Adipose tissue (tissue), 3 donors: Measurements from ENCODE around the gene PTTG1IP2. TPM values are rescaled to one million over a fixed set of nuclear protein-coding genes. Genes with fewer than 3 reads are reported as not detected.
"Not testable (repeated sequence)": the region's sequence is repeated elsewhere in the genome, so short reads cannot be mapped to it uniquely, and the experiment has no call there.

Experiments
- H3K27ac ChIP-seq: one replicate; pipeline ENCODE4 v1.5.1; 2013; ENCODE audit warnings: low read depth, low read length
- WGBS, 3 donors: extraction: QIAGEN DNeasy Blood & Tissue Kit; methylation state at CpG; one replicate each; pipeline ENCODE4 v1.1.7; 2013; 5-methylcytosine and 5-hydroxymethylcytosine counted together
- polyA plus RNA-seq, 3 donors: library from polyadenylated mRNA; stranded (reverse); fragments of 200-250 nt; gene quantifications; one replicate each; pipeline ENCODE4 v1.2.3, GENCODE V29; 2013
- donor health status: healthy with polysubstance abuse.
- donor health status: Bipolar disorder and iron deficiency.
- donor health status: healthy.

The PTTG1IP2 gene
- polyA plus RNA-seq: not detected

DNA sequence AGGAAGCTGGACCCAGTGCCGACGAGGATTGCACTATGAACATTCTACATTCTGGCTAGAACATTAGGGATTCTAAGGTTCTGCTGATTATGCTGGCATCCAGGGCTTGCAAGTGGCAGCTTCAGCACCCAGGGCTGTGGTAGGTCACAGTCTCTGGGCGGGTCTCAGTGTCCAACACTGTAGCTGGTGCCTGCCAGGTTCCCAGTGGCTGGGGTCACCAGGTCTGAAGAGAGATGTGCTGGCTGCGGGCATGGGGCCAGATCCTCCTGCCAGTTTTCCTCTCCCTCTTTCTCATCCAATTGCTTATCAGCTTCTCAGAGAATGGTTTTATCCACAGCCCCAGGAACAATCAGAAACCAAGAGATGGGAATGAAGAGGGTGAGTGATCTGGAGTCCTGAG, at the start of gene PTTG1IP2:
TSS of gene PTTG1IP2 (plus strand) at position 86 of the 400 bp plus-strand sequence. CDS start at position 234, 148 bp downstream.
- no peak within 1 kb of the TSS for H3K27ac ChIP-seq
- 92 to 99% (median 93%) methylated on average over 4 of the region's 4 CpGs for WGBS, 3 donors

DNA sequence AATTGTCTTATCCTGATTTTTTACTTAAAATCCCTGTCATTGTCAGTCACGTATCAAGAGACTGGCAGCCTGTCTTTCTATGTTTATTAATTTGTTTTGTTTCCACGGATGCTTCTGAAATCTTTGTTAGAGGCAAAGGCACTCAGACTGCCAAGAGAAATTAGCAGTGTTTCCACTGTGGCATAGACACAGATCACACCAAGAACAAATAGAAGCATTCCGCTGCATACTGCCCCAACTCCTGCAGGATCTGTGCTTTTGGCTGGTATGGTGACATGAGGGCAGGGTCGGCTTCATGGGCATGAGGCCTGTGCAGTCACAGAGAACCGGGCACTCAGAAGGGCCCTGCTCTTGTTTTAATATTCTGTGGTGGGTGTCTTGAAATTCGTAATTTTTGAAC, 47.8 kb upstream of the PTTG1IP2 start:
- 85 to 90% (median 86%) methylated on average over 6 of the region's 6 CpGs for WGBS, 3 donors
- H3K27ac ChIP-seq: no peak overlapping the region

DNA sequence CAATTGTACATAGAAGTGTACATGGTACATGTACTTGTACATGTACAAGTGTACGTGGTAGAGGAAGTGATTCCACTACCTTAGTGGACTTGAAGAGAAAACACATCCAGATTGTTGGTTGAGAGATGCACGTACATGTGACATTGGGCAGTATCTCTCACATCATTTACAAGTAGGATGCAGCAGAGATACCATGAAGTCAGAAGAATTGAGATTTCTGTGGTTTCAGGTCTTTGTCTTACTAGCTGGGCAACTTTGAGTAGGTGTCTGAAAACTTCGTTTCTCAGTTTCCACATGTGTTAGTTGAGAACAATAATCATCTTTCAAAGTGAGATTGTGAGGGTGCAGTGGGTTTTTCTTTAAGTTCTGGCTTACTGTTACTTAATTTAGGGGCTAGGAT, 44.7 kb upstream of the PTTG1IP2 start:
- H3K27ac ChIP-seq: no peak overlapping the region
- WGBS, 3 donors: 78 to 85% (median 81%) methylated on average over 3 of the region's 3 CpGs

DNA sequence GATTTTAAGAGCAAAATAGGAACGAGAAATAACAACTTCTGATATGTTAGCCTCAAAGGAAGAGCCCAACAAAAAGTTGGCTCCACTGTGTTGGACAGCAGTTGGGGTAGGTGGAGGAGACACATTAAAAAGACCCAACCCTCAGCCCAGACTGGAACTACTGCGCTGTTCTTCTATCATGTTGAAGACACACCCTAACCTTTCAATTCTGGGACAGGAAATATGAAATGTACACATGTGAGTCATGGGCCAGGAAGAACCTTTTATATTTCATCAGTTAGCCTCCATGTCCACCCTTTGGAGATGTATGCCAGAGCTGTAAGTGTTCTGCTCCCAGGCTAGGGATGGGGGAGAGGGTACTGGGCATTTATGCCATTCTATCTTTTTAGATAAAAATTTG, 44.1 kb upstream of the PTTG1IP2 start:
- no peak overlapping the region for H3K27ac ChIP-seq
- WGBS, 3 donors: 43 to 91% (median 88%) methylated on average over 2 of the region's 2 CpGs

DNA sequence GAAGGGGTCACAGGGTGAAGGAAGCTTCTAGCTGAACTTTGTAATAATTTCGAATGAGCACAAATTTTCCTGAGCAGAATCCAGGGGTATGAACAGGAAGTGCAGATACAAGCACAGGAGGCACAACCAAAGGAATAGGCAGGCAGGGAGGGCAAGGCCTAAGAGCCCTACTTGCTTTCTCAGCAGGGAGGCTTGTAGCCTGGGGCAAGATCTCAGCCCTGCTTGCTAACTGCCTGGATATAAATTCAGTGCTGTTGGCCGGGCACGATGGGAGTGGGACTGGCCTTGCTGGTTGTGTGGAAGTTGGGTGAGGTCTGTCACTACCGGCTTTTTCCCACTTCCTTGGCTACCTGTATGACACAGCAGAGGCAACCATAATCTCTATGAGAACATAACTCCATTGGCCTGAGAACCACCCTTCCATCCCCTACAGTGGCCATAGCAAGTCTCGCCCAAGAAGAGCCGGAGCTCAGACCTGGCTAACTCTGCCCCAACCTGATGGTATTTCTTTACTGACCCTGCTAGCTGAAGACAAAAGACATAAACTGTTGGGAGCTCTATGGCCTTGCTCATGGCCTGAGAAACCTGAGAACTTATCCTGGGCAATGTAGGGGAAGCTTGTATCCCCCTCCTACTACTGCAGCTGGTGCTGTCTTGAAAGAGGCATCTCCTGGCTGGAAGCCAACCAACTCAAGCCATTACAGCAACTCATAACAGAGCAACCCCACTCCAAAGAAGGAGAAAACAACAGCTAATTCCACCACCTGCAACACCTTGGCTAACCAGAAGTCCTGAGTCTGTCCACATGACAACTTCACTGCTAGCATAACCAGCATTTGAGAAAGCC, 38.6 kb upstream of the PTTG1IP2 start:
- H3K27ac ChIP-seq: no peak overlapping the region
- WGBS, 3 donors: 88 to 95% (median 89%) methylated on average over 6 of the region's 6 CpGs

DNA sequence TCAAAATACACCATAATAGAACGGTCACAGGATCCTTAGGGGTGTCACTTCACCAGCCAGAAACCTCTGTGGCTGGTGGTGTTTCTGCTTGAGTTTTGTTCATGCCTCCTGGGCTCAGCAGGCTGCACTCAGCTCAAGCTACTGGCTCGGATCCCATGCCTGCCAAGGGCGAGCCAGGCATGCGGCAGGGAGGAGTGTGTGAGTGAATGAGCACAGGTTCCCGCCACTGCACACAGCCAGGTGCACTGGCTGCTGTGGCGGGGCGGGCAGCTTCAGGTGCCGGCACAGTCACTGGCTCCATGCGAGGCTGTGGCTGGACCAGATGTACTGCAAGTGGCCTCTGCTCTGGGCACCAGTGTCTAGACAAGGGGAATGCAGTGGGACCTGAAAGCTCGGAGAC, 36.7 kb upstream of the PTTG1IP2 start:
- WGBS, 3 donors: 54 to 79% (median 77%) methylated on average over 10 of the region's 10 CpGs

DNA sequence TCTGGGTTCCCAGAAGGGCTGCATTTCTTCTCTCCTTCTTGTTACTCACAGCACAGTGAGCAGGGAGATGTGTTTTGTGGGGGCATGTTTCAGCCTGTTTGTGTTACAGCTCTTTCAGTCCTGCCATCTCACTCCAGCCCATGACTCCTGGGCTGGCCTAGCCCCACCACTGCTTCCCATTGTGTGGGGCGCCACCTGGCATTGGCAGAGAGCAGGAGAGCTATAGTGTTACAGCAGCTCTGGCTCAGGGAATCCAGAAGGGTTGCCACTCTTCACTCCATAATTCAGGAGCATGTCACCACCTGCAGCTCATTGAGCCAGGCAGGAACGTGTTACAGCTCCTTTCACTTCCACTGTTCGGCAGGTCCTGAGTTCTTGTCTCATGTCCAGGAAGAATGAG, 36.2 kb upstream of the PTTG1IP2 start:
- no peak overlapping the region for H3K27ac ChIP-seq
- 76 to 96% (median 87%) methylated on average over 3 of the region's 3 CpGs for WGBS, 3 donors

More for the DNA sequence above, 36.7 kb upstream of the PTTG1IP2 start:
- H3K27ac ChIP-seq: no peak overlapping the region

DNA sequence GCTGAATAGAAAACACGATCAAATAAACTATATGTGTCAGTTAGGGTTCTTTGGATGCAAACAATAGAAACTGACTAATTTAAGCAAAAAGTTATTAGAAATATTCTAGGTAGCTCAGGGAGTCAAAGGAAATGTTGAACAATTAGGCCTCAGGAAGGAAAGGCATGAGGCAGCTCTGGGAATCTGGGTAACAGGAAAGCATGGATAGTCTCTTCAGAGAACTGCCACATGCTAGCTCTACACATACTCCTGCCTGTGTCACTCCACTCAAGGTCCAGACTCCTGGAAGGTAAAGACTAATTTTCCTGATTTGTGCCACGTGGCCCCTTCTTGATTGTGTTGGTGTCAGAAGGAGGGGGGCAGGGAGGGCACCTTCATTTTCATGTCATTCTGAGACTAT, 23.8 kb upstream of the PTTG1IP2 start:
- no peak overlapping the region for H3K27ac ChIP-seq
- WGBS, 3 donors: 45 to 56% (median 54%) methylated on average over 2 of the region's 2 CpGs

DNA sequence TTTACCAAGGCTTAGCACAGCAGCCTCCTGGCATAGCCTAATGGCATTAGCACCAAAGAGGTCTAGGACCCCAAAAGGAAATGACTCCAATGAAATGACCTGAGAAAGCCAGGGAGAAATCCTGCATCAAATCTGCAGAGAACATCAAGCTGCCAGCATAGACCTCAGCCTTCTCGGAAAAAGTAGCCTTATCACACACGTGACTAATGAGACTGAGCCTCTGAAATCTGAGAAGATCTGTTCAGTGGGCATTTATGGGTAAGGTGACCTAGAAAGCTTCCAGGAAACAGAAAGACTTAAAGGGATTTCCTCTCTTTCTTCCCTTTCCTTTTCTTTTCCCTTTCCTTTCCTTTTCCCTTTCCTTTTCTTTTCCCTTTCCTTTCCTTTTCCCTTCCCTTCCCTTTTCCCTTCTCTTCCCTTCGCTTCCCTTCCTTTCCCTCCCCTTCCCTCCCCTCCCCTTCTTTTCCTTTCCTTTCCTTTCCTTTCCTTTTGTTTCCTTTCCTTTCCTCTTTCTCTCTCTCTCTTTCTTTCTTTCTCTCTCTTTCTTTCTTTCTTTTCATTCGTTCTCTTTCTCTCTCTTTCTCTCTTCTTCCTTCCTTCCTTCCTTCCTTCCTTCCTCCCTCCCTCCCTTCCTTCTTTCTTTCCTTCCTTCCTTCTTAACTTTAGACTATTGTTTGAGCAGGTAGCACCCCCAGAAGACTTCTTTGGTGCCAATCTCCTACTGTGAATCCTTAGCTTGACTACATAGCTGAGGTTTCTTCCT, 23.1 kb upstream of the PTTG1IP2 start:
- H3K27ac ChIP-seq: no peak overlapping the region
- 51 to 62% (median 58%) methylated on average over 4 of the region's 4 CpGs for WGBS, 3 donors

DNA sequence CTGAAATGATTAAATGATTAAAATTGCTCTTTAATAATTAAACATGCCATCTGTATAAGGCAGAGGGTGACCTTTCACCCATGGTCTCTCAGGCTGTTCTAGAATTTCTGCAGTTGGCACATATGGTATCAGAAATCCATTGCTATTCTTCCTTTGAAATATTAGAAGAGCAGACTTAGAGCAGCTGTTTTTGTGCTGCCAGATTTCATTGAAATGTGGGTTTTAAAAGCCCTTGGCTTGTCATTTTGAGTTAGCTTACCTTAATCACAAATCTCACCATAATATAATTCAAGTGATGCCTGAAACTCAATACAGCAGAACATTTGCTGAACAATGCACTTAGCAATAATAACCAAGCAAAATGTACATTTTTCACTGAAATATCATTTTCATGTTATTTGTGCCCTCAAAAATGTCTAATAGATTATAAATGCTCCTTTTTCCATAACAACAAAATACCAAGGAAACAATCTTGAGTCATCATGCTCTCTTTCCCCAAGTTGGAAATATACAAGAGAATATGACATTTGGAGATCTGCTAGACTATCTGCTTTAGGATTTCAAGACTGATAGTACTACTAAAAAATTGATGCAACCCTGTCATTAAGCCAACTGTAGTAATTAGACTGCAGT, 16.1 kb upstream of the PTTG1IP2 start:
- no peak overlapping the region for H3K27ac ChIP-seq

DNA sequence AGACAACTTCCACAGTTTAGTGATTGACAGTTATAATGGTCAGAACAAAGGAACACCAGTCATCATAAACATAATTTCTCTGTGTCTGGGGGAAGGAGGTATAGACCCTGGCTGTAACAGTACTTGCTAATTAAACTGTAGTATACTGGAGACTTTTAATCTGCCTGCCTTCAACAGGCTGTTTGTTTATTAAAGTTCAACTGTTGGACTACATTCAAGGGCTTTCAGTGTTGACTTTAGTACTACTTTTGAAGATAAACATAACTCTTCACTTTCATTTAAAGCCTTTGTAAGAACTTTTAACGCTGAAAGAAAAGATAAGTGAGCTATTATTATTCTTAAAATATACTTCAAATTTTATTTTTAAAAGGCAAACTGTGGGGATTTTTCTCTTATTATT, 15.5 kb upstream of the PTTG1IP2 start:
- 8 to 87% (median 71%) methylated on average over 1 of the region's 1 CpG for WGBS, 3 donors

DNA sequence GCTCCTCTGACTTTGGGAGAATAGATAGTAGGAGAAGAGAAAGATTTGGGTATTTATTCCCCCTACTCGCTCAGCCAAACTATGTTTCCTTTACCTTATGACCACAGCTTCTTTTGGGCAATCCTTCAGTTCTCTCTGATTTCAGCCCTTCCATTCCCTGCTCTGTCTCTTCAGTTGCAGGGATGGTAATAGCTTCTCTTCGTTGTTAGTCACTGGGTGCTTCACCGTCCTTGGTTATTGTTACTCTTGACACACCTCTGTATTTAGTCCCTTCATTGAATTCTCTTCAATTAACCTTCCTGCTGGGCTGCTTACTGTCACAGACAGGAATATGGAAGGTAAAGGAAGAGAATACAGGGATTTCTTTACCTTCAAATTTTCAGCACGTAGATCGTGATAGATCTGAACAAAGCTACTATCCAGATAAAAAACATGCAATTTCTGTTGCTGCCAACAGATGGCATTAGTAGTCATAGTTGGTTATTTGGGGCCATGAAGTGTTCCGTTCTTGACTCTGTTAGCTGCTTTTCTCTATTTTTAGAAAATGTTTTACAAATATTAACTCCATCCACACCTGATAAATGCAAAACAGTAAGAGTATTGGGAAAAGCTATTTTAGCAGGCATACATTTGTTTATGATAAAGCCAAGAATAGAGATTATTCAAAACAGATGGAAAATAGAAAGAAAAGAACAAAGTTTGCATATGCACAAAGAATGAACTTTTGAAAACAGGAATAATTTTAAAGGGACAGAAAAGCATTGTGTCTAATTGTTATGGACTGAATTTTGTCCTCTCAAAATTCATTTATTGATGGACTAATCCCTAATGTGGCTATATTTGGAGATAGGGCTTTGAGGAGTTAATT, 14.0 kb upstream of the PTTG1IP2 start:
- H3K27ac ChIP-seq: no peak overlapping the region
- WGBS, 3 donors: 27 to 31% (median 30%) methylated on average over 6 of the region's 6 CpGs

More for the DNA sequence above, 15.5 kb upstream of the PTTG1IP2 start:
- H3K27ac ChIP-seq: no peak overlapping the region

DNA sequence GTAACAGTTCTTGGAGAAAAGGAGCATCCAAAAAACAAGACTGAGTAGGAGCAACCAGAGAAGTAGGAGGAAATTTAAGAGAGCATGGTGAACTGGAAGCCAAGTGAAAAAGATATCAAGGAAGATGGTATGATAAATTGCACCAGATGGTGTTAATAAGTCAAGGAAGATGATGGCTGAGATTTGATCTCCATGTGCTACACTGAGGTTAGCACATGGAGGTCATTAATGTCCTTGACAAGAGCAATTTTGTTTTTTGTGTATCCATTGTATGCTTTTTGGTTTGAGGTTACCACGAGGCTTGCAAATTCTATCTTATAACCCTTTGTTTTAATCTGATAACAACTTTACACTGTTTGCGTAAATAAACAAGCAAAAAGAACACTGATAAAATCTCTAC, 11.3 kb upstream of the PTTG1IP2 start:
- H3K27ac ChIP-seq: no peak overlapping the region
- WGBS, 3 donors: 61 to 84% (median 67%) methylated on average over 2 of the region's 2 CpGs

DNA sequence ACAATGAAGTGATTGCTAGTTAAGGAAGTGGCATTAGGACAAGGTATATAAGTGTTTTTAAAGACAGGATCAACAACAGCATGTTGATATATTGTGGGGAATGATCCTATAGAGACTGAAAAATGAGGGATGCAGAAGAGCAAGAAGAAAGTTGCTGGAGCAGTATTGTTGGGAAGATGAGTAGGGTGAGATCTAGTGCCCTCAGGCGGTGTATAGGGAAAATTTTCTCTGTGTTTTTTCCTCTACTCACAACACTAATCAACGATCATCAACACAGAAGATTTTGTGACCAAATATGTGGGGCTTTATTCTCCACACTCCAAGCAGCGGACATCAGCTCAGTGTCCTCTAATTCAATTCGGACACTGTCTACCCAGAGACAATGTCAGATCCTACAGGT, 9.6 kb upstream of the PTTG1IP2 start:
- WGBS, 3 donors: 76 to 88% (median 83%) methylated on average over 4 of the region's 4 CpGs

DNA sequence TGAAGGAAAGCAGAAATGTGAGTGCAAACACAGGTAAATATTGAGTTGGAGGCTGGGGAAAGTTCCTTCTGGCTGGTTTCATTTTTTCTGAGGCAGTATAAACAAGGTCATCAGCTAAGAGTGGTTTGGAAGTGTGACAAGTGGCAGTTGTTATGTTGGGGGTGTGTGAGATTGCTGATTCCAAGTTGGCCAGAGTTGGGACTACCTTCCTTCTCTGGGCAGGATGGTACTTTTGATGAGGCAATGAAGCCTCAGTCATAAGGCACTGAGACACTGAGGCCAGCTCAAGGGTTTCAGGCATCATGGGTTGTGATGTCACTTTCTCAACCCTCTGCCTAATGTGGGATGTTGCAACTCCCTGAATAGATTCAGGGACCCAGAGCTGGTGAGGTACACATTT, 8.2 kb upstream of the PTTG1IP2 start:
- H3K27ac ChIP-seq: no peak overlapping the region

More for the DNA sequence above, 9.6 kb upstream of the PTTG1IP2 start:
- H3K27ac ChIP-seq: no peak overlapping the region

DNA sequence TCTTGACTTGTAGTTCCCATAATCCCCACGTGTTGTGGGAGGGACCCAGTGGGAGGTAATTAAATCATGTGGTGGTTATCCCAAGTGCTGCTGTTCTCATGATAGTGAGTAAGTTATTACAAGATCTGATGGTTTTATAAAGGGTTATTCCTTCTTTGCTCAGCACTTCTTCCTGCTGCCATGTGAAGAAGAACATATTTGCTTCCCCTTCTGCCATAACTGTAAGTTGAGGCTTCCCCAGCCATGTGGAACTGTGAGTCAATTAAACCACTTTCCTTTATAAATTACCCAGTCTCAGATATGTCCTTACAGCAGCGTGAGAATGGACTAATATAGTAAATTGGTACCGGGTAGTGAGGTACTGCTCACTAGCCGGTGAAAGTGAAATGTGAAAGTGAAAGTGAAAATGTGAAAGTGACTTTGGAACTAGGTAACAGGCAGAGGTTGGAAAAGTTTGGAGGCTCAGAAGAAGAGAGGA, 6.2 kb upstream of the PTTG1IP2 start:
- 15 to 41% (median 16%) methylated on average over 4 of the region's 4 CpGs for WGBS, 3 donors
- not testable (repeated sequence) for H3K27ac ChIP-seq

DNA sequence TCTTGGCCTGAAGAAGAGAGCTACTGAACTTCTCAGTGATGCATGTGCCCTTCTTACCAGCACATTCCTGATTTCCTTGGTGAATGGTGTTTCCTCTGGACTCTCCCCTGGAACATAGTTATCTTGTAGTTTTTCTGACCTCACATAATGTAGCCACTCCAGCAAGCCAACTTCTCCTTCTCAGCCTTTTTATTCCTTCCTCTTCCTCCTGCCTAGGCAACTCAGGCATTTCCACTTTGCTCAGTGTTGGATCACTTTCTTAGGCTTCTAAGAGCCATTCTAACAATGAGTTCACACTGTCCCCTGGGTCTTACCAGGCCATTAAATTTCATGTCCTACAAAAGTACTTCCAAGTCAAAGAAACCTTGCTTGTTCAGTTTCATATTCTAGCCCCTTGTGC, 3.6 kb upstream of the PTTG1IP2 start:
- H3K27ac ChIP-seq: no peak overlapping the region

DNA sequence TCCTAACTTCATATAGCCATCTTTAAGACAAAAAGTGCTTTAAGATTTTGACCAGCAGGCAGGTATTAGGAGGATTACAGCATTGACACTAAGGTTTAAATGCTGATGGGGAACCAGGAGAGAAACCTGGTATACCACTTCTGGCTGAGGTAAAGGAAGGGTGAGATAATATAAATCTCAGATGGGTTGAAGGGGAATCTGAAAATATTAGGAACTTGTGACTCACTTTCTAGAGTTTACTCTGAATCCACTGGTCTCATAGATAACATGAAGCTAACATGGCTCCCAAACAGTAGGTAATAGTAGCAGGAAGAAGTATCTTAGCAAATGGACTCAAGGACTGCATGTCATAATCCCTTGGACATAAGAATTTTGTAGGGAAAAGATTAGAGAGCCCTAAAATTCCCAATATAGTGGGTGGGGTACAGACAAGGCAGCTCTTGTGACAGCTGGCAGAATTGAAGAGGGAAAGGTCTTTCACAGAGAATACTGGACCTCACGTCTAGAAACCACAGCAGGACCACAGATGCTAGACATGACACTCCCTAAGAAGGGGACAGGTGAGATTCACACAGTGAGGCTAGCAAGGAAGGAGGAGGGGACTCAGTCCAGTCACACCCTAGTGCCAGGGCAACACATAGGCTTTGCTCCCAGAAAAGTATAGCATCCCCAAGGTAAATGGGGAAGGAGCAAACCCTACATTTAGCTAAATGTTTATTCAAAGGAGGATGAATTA, 3.5 kb downstream of the PTTG1IP2 start:
- 71 to 85% (median 85%) methylated on average over 1 of the region's 1 CpG for WGBS, 3 donors
- H3K27ac ChIP-seq: no peak overlapping the region
